Measurements from ENCODE around the gene KCNQ1. TPM values are rescaled to one million over a fixed set of nuclear protein-coding genes. Genes with fewer than 3 reads are reported as not detected.

Gene KCNQ1
- total RNA-seq, 1 donor from 2014 or later, result 0.86 TPM

DNA sequence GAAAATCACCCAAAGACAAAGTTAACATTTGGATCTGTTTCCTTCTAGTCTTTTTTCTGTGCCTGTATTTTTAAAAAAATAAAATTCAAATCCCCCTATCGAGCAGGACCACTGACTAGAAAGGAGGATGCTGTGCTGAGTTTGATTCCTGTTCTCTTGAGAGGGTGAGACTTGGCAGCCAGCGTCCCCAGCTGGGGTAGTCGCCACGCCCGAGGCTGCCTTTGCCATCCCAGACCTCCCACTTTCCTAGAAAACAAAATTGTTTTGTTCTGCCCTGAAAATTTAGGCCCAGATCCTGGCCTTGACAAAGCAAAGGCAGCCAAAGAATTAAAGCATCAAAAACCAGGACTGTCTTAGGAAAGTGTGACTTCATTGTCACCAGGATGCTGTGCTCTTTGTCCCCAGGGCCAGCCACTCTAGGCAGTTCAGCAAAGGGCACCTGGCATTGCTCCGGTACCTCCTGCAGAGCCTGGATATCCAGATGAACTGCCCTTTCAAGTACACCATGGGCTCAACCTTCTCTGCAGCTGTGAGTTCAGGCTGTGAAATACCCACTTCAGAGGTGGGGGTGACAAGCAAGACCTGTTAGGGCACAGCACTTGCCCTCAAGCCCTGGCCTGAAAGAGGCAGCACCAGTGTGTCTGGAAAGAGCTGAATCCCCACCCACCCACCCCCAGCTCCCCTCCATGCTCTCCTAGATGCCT lies 210.4 kb downstream of the KCNQ1 start:
- peaks cover 46% of the 10 kb centered on the region for H3K36me3 Mint-ChIP-seq (ENCODE audit: low read depth)
- H3K27me3 Mint-ChIP-seq (ENCODE audit: low read depth), result peaks cover 2% of the 10 kb centered on the region
- H3K9me3 Mint-ChIP-seq, result peaks cover 20% of the 10 kb centered on the region
- DNase-seq (ENCODE audit: low read depth, low spot score), result no peak
- peaks cover 5% of the 10 kb centered on the region for H3K4me1 Mint-ChIP-seq
- no peak overlapping the region for H3K27ac Mint-ChIP-seq (ENCODE audit: unreplicated experiment)
- TF ChIP-seq, protein P1, sequence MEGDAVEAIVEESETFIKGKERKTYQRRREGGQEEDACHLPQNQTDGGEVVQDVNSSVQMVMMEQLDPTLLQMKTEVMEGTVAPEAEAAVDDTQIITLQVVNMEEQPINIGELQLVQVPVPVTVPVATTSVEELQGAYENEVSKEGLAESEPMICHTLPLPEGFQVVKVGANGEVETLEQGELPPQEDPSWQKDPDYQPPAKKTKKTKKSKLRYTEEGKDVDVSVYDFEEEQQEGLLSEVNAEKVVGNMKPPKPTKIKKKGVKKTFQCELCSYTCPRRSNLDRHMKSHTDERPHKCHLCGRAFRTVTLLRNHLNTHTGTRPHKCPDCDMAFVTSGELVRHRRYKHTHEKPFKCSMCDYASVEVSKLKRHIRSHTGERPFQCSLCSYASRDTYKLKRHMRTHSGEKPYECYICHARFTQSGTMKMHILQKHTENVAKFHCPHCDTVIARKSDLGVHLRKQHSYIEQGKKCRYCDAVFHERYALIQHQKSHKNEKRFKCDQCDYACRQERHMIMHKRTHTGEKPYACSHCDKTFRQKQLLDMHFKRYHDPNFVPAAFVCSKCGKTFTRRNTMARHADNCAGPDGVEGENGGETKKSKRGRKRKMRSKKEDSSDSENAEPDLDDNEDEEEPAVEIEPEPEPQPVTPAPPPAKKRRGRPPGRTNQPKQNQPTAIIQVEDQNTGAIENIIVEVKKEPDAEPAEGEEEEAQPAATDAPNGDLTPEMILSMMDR (conservative IDR thresholded peaks at IDR 0.05), result no peak
- no peak overlapping the region for H3K4me3 Mint-ChIP-seq

GRCh38 chr11:2655834-2656622 lies 211.2 kb downstream of the KCNQ1 start:
- DNase-seq (ENCODE audit: low read depth, low spot score), result no peak
- H3K4me3 Mint-ChIP-seq, result no peak overlapping the region
- H3K36me3 Mint-ChIP-seq (ENCODE audit: low read depth), result peaks cover 46% of the 10 kb centered on the region
- TF ChIP-seq, protein P1 (conservative IDR thresholded peaks at IDR 0.05), result no peak
- H3K9me3 Mint-ChIP-seq, result peaks cover 24% of the 10 kb centered on the region
- H3K4me1 Mint-ChIP-seq, result peaks cover 5% of the 10 kb centered on the region
- H3K27ac Mint-ChIP-seq (ENCODE audit: unreplicated experiment), result no peak overlapping the region
- no peaks in the 10 kb centered on the region for H3K27me3 Mint-ChIP-seq (ENCODE audit: low read depth)

GRCh38 chr11:2656859-2657258 lies 212.1 kb downstream of the KCNQ1 start:
- Mint-ChIP-seq H3K36me3 (ENCODE audit: low read depth) (peaks cover 44% of the 10 kb centered on the region), H3K4me3 (no peak overlapping the region), H3K27ac (ENCODE audit: unreplicated experiment) (no peak overlapping the region), H3K27me3 (ENCODE audit: low read depth) (no peaks in the 10 kb centered on the region), H3K9me3 (peaks cover 22% of the 10 kb centered on the region), H3K4me1 (peaks cover 5% of the 10 kb centered on the region)
- no peak for DNase-seq (ENCODE audit: low read depth, low spot score)
- TF ChIP-seq, protein P1 (conservative IDR thresholded peaks at IDR 0.05), result no peak

GRCh38 chr11:2657697-2658284 lies 213.0 kb downstream of the KCNQ1 start:
- no peak for DNase-seq (ENCODE audit: low read depth, low spot score)
- TF ChIP-seq, protein P1 (conservative IDR thresholded peaks at IDR 0.05), result no peak
- Mint-ChIP-seq H3K27ac (ENCODE audit: unreplicated experiment) (no peak overlapping the region), H3K36me3 (ENCODE audit: low read depth) (peaks cover 45% of the 10 kb centered on the region), H3K4me3 (no peak overlapping the region), H3K4me1 (peaks cover 9% of the 10 kb centered on the region), H3K27me3 (ENCODE audit: low read depth) (no peaks in the 10 kb centered on the region), H3K9me3 (peaks cover 19% of the 10 kb centered on the region)

DNA sequence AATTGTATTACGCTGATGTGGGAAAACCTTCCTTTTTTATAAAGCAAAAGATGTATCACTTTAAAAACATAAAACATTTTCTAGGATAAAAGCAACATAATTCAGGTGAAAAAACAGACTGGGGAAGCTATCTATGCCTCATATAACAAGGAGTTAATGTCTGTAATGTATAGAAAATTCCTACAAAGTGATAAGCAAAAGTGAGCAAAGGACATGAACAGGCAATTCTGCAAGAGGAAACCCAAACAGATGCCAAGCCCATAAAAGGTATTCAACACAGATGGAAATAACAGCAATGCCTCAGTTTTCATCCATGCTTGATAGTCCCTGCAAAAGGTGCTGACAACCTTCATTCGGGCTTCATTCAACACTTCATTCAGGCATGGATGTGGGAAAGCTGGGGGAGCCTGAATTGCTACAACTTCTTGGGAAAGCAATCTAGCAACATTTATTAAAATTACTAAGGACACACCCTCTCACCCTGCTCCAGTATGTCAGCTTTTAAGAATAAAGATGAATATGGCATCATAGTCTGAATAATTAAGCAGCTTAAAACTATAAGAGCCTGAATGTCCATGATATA lies 215.6 kb downstream of the KCNQ1 start:
- DNase-seq (ENCODE audit: low read depth, low spot score), result no peak
- Mint-ChIP-seq H3K27ac (ENCODE audit: unreplicated experiment) (no peak overlapping the region), H3K27me3 (ENCODE audit: low read depth) (no peaks in the 10 kb centered on the region), H3K36me3 (ENCODE audit: low read depth) (peaks cover 40% of the 10 kb centered on the region), H3K4me1 (peaks cover 6% of the 10 kb centered on the region), H3K4me3 (no peak overlapping the region), H3K9me3 (peaks cover 16% of the 10 kb centered on the region)
- TF ChIP-seq, protein P1 (conservative IDR thresholded peaks at IDR 0.05), result no peak
